ENCODE data around the gene FFAR3. TPM values are rescaled to one million over a fixed set of nuclear protein-coding genes. Genes with fewer than 3 reads are reported as not detected.
A peak's percentile ranks its signal among the peaks of the same experiment; 100 is the strongest.

Gene FFAR3, protein sequence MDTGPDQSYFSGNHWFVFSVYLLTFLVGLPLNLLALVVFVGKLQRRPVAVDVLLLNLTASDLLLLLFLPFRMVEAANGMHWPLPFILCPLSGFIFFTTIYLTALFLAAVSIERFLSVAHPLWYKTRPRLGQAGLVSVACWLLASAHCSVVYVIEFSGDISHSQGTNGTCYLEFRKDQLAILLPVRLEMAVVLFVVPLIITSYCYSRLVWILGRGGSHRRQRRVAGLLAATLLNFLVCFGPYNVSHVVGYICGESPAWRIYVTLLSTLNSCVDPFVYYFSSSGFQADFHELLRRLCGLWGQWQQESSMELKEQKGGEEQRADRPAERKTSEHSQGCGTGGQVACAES
- total RNA-seq (2021; fragmentation: NEBNext Ultra II Directional; extraction: Animal tissue kit (Norgen Biotek cat#: 25700)): not detected in 2 replicates
- 0.24 TPM in 1 of 2 replicates, not detected in the other for polyA plus RNA-seq (2011; rRNA removed)
- 0.13 TPM for polyA plus RNA-seq (2011; cell fraction: cytosol; rRNA removed)
- polyA plus RNA-seq (2011; cell fraction: nucleus; rRNA removed): 0.10 TPM
- not detected in 4 replicates for polyA plus RNA-seq (2012, experiment 1 of 2)
- polyA plus RNA-seq (2012, experiment 2 of 2): not detected
- polyA plus RNA-seq (2013, experiment 1 of 2): not detected
- not detected for polyA plus RNA-seq (2013, experiment 2 of 2)
- not detected in 2 replicates for polyA minus RNA-seq (2011; rRNA and poly(A)+ RNA removed)
- not detected for polyA minus RNA-seq (2011; cell fraction: cytosol; rRNA and poly(A)+ RNA removed)
- polyA minus RNA-seq (2011; cell fraction: nucleus; rRNA and poly(A)+ RNA removed): not detected
- long read RNA-seq, experiment 1: 0 reads
- long read RNA-seq, experiment 2: 0 reads

DNA sequence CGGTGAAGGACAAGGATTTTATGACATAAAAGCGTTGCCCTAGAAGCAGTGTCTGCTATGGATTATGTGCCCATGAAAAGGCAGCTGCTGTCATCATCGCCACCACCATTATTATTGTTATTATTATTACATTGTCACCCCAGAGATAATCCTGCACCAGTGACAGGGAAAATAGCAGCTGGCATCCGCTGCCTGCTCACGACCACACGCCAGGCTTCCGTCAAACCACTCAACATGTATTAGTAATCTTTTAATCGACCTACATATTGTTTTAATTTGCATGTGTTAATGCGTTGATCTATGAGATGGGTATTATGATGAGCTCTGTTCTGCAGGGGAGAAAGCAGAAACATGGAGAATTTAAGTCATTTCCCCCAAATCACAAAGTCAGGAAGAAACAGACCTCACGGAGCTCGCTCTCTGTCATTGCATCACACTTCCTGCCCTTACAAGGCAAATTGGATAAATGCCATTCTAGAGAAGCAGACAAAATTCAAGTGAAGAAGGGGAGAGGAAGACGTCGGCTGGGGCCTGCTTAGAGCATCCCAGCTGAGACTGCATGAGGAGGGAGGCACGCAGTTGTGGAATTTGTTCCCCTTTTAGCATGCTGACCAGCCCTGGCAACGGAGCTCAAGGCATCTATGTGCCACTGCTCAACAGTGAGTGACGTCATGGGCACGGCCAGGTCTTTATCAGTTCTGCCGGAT lies at the start of gene FFAR3:
FFAR3 (plus strand) TSS at position 594 of the 707 bp plus-strand sequence. CDS start 431 bp downstream, outside the sequence.
- Histone ChIP-seq H3K4me1 (replicated peaks in 1 of 4; ENCODE audit: control insufficient read depth in 3 of 4, insufficient read depth in 4 of 4, low read length in 3 of 4) (no peaks in the 10 kb centered on the region), H3K79me2 (ENCODE audit: control insufficient read depth in 1 of 2, insufficient read depth in 2 of 2, low read length in 2 of 2) (no peaks in the 10 kb centered on the region), H3K4me2 (ENCODE audit: insufficient read depth in 1 of 2, low read depth in 2 of 2, low read length in 2 of 2) (no peak within 1 kb of the TSS), H2AFZ (ENCODE audit: low read length) (no peak within 1 kb of the TSS), H2AK5ac (ENCODE audit: low read depth, low read length) (no peak within 1 kb of the TSS), H3K27me3 (replicated peaks in 1 of 4; ENCODE audit: control insufficient read depth in 3 of 4, extremely low read depth in 1 of 4, insufficient read depth in 3 of 4, low read length in 3 of 4) (no peaks in the 10 kb centered on the region), H2BK12ac (ENCODE audit: low read depth, low read length) (peak within 1 kb of the TSS; percentile 63; the same call in 1 of the 2 replicates), H3K9me3 (ENCODE audit: insufficient read depth in 2 of 2, low read depth in 1 of 2, low read length in 1 of 2) (no peaks in the 10 kb centered on the region), H2BK5ac (ENCODE audit: low read depth, low read length) (no peak within 1 kb of the TSS), H4K91ac (replicated peaks; ENCODE audit: insufficient read length, low read length) (no peak within 1 kb of the TSS), H3K56ac (replicated peaks; ENCODE audit: insufficient read length, low read depth, low read length) (no peak within 1 kb of the TSS), H2BK15ac (ENCODE audit: low read length) (no peak within 1 kb of the TSS), H3K36me3 (ENCODE audit: control insufficient read depth in 2 of 4, insufficient read depth in 4 of 4, low read length in 3 of 4) (no peaks in the 10 kb centered on the region), H3K18ac (ENCODE audit: extremely low read depth, low read length) (no peak within 1 kb of the TSS), H4K8ac (ENCODE audit: extremely low read depth, insufficient read depth, low read length) (no peak within 1 kb of the TSS), H3K23me2 (ENCODE audit: low read depth, low read length) (no peaks in the 10 kb centered on the region), H3K9ac (replicated peaks in 1 of 4; ENCODE audit: extremely low read depth in 1 of 4, low read depth in 3 of 4, low read length in 3 of 4) (no peak within 1 kb of the TSS), H4K20me1 (replicated peaks in 1 of 2; ENCODE audit: control insufficient read depth in 1 of 2, insufficient read depth in 2 of 2, low read length in 2 of 2) (no peaks in the 10 kb centered on the region), H3K27ac (ENCODE audit: low read depth, low read length) (no peak within 1 kb of the TSS), H2BK120ac (replicated peaks; ENCODE audit: low read depth, low read length) (no peak within 1 kb of the TSS), H3K23ac (ENCODE audit: insufficient read length) (no peak within 1 kb of the TSS), H3K4ac (replicated peaks; ENCODE audit: insufficient read length, low read depth, low read length) (no peak within 1 kb of the TSS), H3K79me1 (ENCODE audit: low read depth, low read length) (no peaks in the 10 kb centered on the region), H3K4me3 (ENCODE audit: extremely low read depth in 1 of 4, insufficient read depth in 2 of 4, low read depth in 3 of 4, low read length in 4 of 4) (no peak within 1 kb of the TSS), H4K5ac (ENCODE audit: insufficient read length, low read depth, low read length) (no peak within 1 kb of the TSS), H3K14ac (ENCODE audit: insufficient read length) (no peak within 1 kb of the TSS), H2BK20ac (ENCODE audit: low read length) (no peak within 1 kb of the TSS)
- ChIA-PET CTCF (ENCODE audit: partially characterized antibody) (interaction anchor here (0.8 to 2.7 kb wide), 12 partner anchors 9 to 150 kb away, joined by 3 to 12 read pairs (median 4); partner anchors contain the start of gene CD22), POLR2A (ENCODE audit: partially characterized antibody) (no interaction called here)
- WGBS, 2 experiments (ENCODE audit: extremely low coverage in 1 of 2, insufficient coverage in 1 of 2, insufficient read length in 1 of 2, insufficient replicate concordance in 2 of 2, low coverage in 1 of 2, low lambda C conversion rate in 2 of 2, missing lambda C conversion rate in 1 of 2): 86% methylated on average over 18 of the region's 18 CpGs; no CpG with 5 or more reads in 1 of the 2 experiments
- FAIRE-seq: no peak
- peak in 1 of 2 experiments; percentile 35 for DNase-seq (ENCODE audit: low read depth in 1 of 2, low spot score in 2 of 2)
- TF ChIP-seq SIN3A (conservative IDR thresholded peaks at IDR 0.05 in 1 of 2, IDR thresholded peaks at IDR 0.05 in 1 of 2; ENCODE audit: low read depth in 1 of 2, low read length in 2 of 2): no peak
- no peak for TF ChIP-seq KDM1A (IDR thresholded peaks at IDR 0.05; ENCODE audit: borderline replicate concordance, low read length)
- no peak for TF ChIP-seq TCF12 (IDR thresholded peaks at IDR 0.05; ENCODE audit: low read depth, low read length)
- TF ChIP-seq SIX5 (IDR thresholded peaks at IDR 0.05; ENCODE audit: low read depth, low read length): no peak
- no peak for TF ChIP-seq CTBP2 (IDR thresholded peaks at IDR 0.05; ENCODE audit: borderline replicate concordance, insufficient read depth, insufficient read length, low read length)
- TF ChIP-seq BCL11A (IDR thresholded peaks at IDR 0.05; ENCODE audit: low read depth in 2 of 2, low read length in 2 of 2): no peak

Measured in H1 (cell line).